Smooth muscle cell (in vitro differentiated cells): ENCODE data around the gene CD6. TPM values are rescaled to one million over a fixed set of nuclear protein-coding genes. Genes with fewer than 3 reads are reported as not detected.

ENCODE experiments used
- DNase-seq: peaks from one replicate; lab custom pipeline; 2025; ENCODE audit not compliant: unreplicated experiment; lab: John Stamatoyannopoulos, UW
- H2AFZ ChIP-seq: fragments of 200-600 bp; sonication (generic); 2 replicates; pipeline ENCODE4 v1.6.0; 2016; ENCODE audit warnings: antibody characterized with exemption, low read depth, mild to moderate bottlenecking
- H3F3A ChIP-seq: fragments of 200-600 bp; sonication (generic); 2 replicates; pipeline ENCODE4 v1.6.0; 2017; ENCODE audit warnings: antibody characterized with exemption, low read depth
- H3K27ac ChIP-seq: fragments of 200-600 bp; sonication (generic); 2 replicates; pipeline ENCODE4 v1.5.1; 2016; ENCODE audit warnings: low read depth, mild to moderate bottlenecking
- H3K27me3 ChIP-seq: fragments of 200-600 bp; sonication (generic); 2 replicates; pipeline ENCODE4 v1.6.1; 2016; ENCODE audit warnings: low read depth, mild to moderate bottlenecking
- H3K36me3 ChIP-seq: fragments of 200-600 bp; sonication (generic); 2 replicates; pipeline ENCODE4 v1.5.1; 2016; ENCODE audit warnings: low read depth
- H3K4me1 ChIP-seq: fragments of 200-600 bp; sonication (generic); 2 replicates; pipeline ENCODE4 v1.5.1; 2016; ENCODE audit warnings: low read depth
- H3K4me2 ChIP-seq: fragments of 200-600 bp; sonication (generic); 2 replicates; pipeline ENCODE4 v1.6.0; 2016; ENCODE audit warnings: mild to moderate bottlenecking
- H3K4me3 ChIP-seq: fragments of 200-600 bp; sonication (generic); 2 replicates; pipeline ENCODE4 v1.5.1; 2016; ENCODE audit warnings: mild to moderate bottlenecking
- H3K79me2 ChIP-seq: fragments of 200-600 bp; sonication (generic); 2 replicates; pipeline ENCODE4 v1.6.0; 2016; ENCODE audit warnings: low read depth, mild to moderate bottlenecking
- H3K9ac ChIP-seq: fragments of 200-600 bp; sonication (generic); 2 replicates; pipeline ENCODE4 v1.6.0; 2016; ENCODE audit warnings: low read depth
- H3K9me3 ChIP-seq: fragments of 200-600 bp; sonication (generic); replicated peaks from 2 replicates; pipeline ENCODE4 v1.5.1; 2016; ENCODE audit warnings: low read depth
- H4K20me1 ChIP-seq: fragments of 200-600 bp; sonication (generic); 2 replicates; pipeline ENCODE4 v1.6.0; 2016; ENCODE audit warnings: low read depth
- CTCF ChIP-seq: fragments of 200-600 bp; sonication (generic); IDR thresholded peaks from 2 replicates; pipeline ENCODE4 v1.5.1; 2017; ENCODE audit warnings: borderline replicate concordance, mild to moderate bottlenecking, antibody characterized with exemption; ENCODE audit not compliant: insufficient read depth, poor library complexity, severe bottlenecking
- WGBS: methylation state at CpG from one replicate; pipeline ENCODE4 v1.1.7; 2016; ENCODE audit warnings: low lambda C conversion rate; 5-methylcytosine and 5-hydroxymethylcytosine counted together
- polyA plus RNA-seq: library from polyadenylated mRNA; unstranded; fragments of >200 nt; fragmentation: Nextera tagmentation; extraction: Ambion mirVana; gene quantifications from 2 replicates; pipeline ENCODE4 v1.2.1, GENCODE V29; 2016
- total RNA-seq: library from RNA; depleted of rRNA; stranded (reverse); fragments of >200 nt; gene quantifications from 2 replicates; pipeline ENCODE4 v1.2.3, GENCODE V29; 2014

Gene CD6
- total and polyA plus RNA-seq, 2 experiments from 2014 or later = 0.27 TPM; not detected in 1

- no peak for TF ChIP-seq CTCF
- H3F3A ChIP-seq = no peaks in the 10 kb centered on the region
- WGBS = 90% methylated on average over 5 of the region's 5 CpGs
- H4K20me1 ChIP-seq = no peaks in the 10 kb centered on the region
- no peaks in the 10 kb centered on the region for H3K27me3 ChIP-seq
- no peak overlapping the region for H3K4me3 ChIP-seq
- H3K9ac ChIP-seq = no peak overlapping the region
- no peak overlapping the region for H3K4me2 ChIP-seq
- DNase-seq = no peak
- H2AFZ ChIP-seq = no peak overlapping the region
- H3K79me2 ChIP-seq = no peaks in the 10 kb centered on the region
- H3K9me3 ChIP-seq = no peaks in the 10 kb centered on the region
- no peak overlapping the region for H3K27ac ChIP-seq
- peaks cover 9% of the 10 kb centered on the region for H3K4me1 ChIP-seq
- H3K36me3 ChIP-seq = no peaks in the 10 kb centered on the region
These were observed 71.1 kb downstream of the CD6 start for GRCh38 chr11:61042537-61042936.

GRCh38 chr11:61042961-61043540, 71.6 kb downstream of the CD6 start:
- Histone ChIP-seq H3K4me3 (no peak overlapping the region), H2AFZ (no peak overlapping the region), H3K9me3 (no peaks in the 10 kb centered on the region), H3K79me2 (no peaks in the 10 kb centered on the region), H3K4me1 (peaks cover 9% of the 10 kb centered on the region), H3K4me2 (no peak overlapping the region), H3K27ac (no peak overlapping the region), H4K20me1 (no peaks in the 10 kb centered on the region), H3F3A (no peaks in the 10 kb centered on the region), H3K27me3 (peaks cover 5% of the 10 kb centered on the region), H3K9ac (no peak overlapping the region), H3K36me3 (no peaks in the 10 kb centered on the region)
- TF ChIP-seq CTCF = no peak
- DNase-seq = no peak
- 96% methylated on average over 14 of the region's 14 CpGs for WGBS

- Histone ChIP-seq H3K79me2 (no peaks in the 10 kb centered on the region), H3K4me1 (peaks cover 9% of the 10 kb centered on the region), H3K9me3 (no peaks in the 10 kb centered on the region), H4K20me1 (no peaks in the 10 kb centered on the region), H3F3A (no peaks in the 10 kb centered on the region), H3K4me3 (no peak overlapping the region), H3K27ac (no peak overlapping the region), H3K4me2 (no peak overlapping the region), H3K27me3 (peaks cover 7% of the 10 kb centered on the region), H3K36me3 (no peaks in the 10 kb centered on the region), H3K9ac (no peak overlapping the region), H2AFZ (no peak overlapping the region)
- TF ChIP-seq CTCF = no peak
- 81% methylated on average over 7 of the region's 7 CpGs for WGBS
- no peak for DNase-seq
These were observed 73.8 kb downstream of the CD6 start for GRCh38 chr11:61045271-61045670.

GRCh38 chr11:61046833-61047232, 75.4 kb downstream of the CD6 start:
- Histone ChIP-seq H3F3A (no peaks in the 10 kb centered on the region), H3K36me3 (no peaks in the 10 kb centered on the region), H3K4me3 (no peak overlapping the region), H3K79me2 (no peaks in the 10 kb centered on the region), H3K9me3 (no peaks in the 10 kb centered on the region), H3K4me2 (no peak overlapping the region), H3K4me1 (peaks cover 8% of the 10 kb centered on the region), H2AFZ (no peak overlapping the region), H4K20me1 (no peaks in the 10 kb centered on the region), H3K27me3 (peaks cover 7% of the 10 kb centered on the region), H3K9ac (no peak overlapping the region), H3K27ac (no peak overlapping the region)
- no peak for TF ChIP-seq CTCF
- 79% methylated on average over 2 of the region's 2 CpGs for WGBS
- no peak for DNase-seq
